GM12878 (cell line): Measurements from ENCODE around the gene PINK1. TPM values are rescaled to one million over a fixed set of nuclear protein-coding genes. Genes with fewer than 3 reads are reported as not detected.

ENCODE experiments used
- ATAC-seq: fragments of 200-7000 bp; cut with Tn5 transposase; 3 replicates; pipeline ENCODE4 v1.9.1; 2020; ENCODE audit warnings: mild to moderate bottlenecking, moderate library complexity
- BruUV-seq: library from RNA; stranded (reverse); fragments of 400-500 nt; replicated peaks from 2 replicates; lab custom pipeline; 2021; lab: Mats Ljungman, UMichigan
- CTCF ChIA-PET: fragments of 300-600 bp; sonication (Branson Sonifier 250); formaldehyde crosslinking; extraction: SDS; loops from one replicate; lab custom pipeline; 2021; ENCODE audit warnings: inconsistent platforms; lab: Yijun Ruan, JAX
- POLR2A ChIA-PET: fragments of 350-600 bp; formaldehyde crosslinking; extraction: SDS; loops from one replicate; lab custom pipeline; 2021; ENCODE audit warnings: inconsistent platforms; lab: Charles Lee
- RAD21 ChIA-PET: fragments of 300-600 bp; sonication (Branson Sonifier 250); formaldehyde crosslinking; loops from one replicate; lab custom pipeline; 2023; ENCODE audit warnings: antibody characterized with exemption; ENCODE audit not compliant: unreplicated experiment; lab: Charles Lee
- SMC1A ChIA-PET: fragments of 300-600 bp; sonication (Branson Sonifier 250); formaldehyde crosslinking; loops from one replicate; lab custom pipeline; 2023; ENCODE audit not compliant: unreplicated experiment, uncharacterized antibody; lab: Charles Lee
- DNase-seq: peaks from one replicate; pipeline ENCODE4 v3.0.0-alpha.2; 2011; ENCODE audit warnings: low read depth, low spot score
- FAIRE-seq: peaks from 3 replicates; lab custom pipeline; 2011; peaks lifted over from hg19 to GRCh38; lab: Jason Lieb, UNC
- H2AFZ ChIP-seq: 2 replicates; pipeline ENCODE4 v1.6.0; 2011; ENCODE audit warnings: low read depth, low read length, control low read depth; ENCODE audit not compliant: control insufficient read depth
- H3K27ac ChIP-seq: 2 replicates; pipeline ENCODE4 v1.5.1; 2011; ENCODE audit warnings: control low read depth; ENCODE audit not compliant: control insufficient read depth, insufficient read depth
- H3K27me3 ChIP-seq, 2 experiments: replicated peaks in 1 of 2; 2 replicates each; pipeline versions ENCODE4 v1.6.0 to v1.6.1; 2011; ENCODE audit warnings: low read length in 1 of 2; ENCODE audit not compliant: control insufficient read depth in 2 of 2, insufficient read depth in 2 of 2
- H3K36me3 ChIP-seq, 2 experiments: 2 replicates each; pipeline ENCODE4 v1.5.1; 2011; ENCODE audit warnings: low read length in 1 of 2; ENCODE audit not compliant: control insufficient read depth in 2 of 2, insufficient read depth in 2 of 2
- H3K4me1 ChIP-seq: 2 replicates; pipeline ENCODE4 v1.6.1; 2011; ENCODE audit warnings: mild to moderate bottlenecking, low read length, moderate library complexity, mixed read lengths; ENCODE audit not compliant: control insufficient read depth, insufficient read depth
- H3K4me2 ChIP-seq: 2 replicates; pipeline ENCODE4 v1.6.0; 2011; ENCODE audit warnings: control low read depth; ENCODE audit not compliant: control insufficient read depth, insufficient read depth
- H3K4me3 ChIP-seq: fragments of 200-600 bp; sonication (generic); 2 replicates; pipeline ENCODE4 v1.5.1; 2016
- H3K79me2 ChIP-seq: 2 replicates; pipeline ENCODE4 v1.6.0; 2011; ENCODE audit warnings: low read length; ENCODE audit not compliant: control insufficient read depth, insufficient read depth
- H3K9ac ChIP-seq: 2 replicates; pipeline ENCODE4 v1.8.0; 2011; ENCODE audit warnings: low read length, control low read depth, mixed read lengths; ENCODE audit not compliant: control insufficient read depth, insufficient read depth
- H3K9me3 ChIP-seq: replicated peaks from 3 replicates; pipeline ENCODE4 v1.5.1; 2011; ENCODE audit warnings: mild to moderate bottlenecking, low read length; ENCODE audit not compliant: control insufficient read depth, insufficient read depth
- H4K20me1 ChIP-seq: 2 replicates; pipeline ENCODE4 v1.6.0; 2011; ENCODE audit not compliant: control insufficient read depth, insufficient read depth
- BMI1 ChIP-seq: fragments of 450-650 bp; IDR thresholded peaks from 2 replicates; pipeline ENCODE4 v1.6.1; 2016; ENCODE audit warnings: mild to moderate bottlenecking, moderate library complexity, borderline replicate concordance
- CHD2 ChIP-seq: IDR thresholded peaks from 2 replicates; pipeline ENCODE4 v1.6.1; 2011; ENCODE audit warnings: low read depth, low read length, improper control_type of control experiment, borderline replicate concordance
- EED ChIP-seq: sonication (generic); IDR thresholded peaks from 2 replicates; pipeline ENCODE4 v1.6.1; 2016; ENCODE audit warnings: antibody characterized with exemption, low read depth
- GATAD2B ChIP-seq: fragments of 450-650 bp; conservative IDR thresholded peaks from 2 replicates; pipeline ENCODE4 v1.6.1; 2017; ENCODE audit warnings: low read depth, mild to moderate bottlenecking, moderate library complexity
- HDGF ChIP-seq: fragments of 450-650 bp; IDR thresholded peaks from 2 replicates; pipeline ENCODE4 v1.6.1; 2016; ENCODE audit warnings: antibody characterized with exemption
- JUNB ChIP-seq: IDR thresholded peaks from 2 replicates; pipeline ENCODE4 v1.6.1; 2016; ENCODE audit warnings: antibody characterized with exemption, mild to moderate bottlenecking
- MEF2A ChIP-seq: IDR thresholded peaks from 2 replicates; pipeline ENCODE4 v1.6.1; 2011; ENCODE audit warnings: low read depth, mild to moderate bottlenecking, low read length, moderate library complexity; ENCODE audit not compliant: insufficient read depth
- MYC ChIP-seq: IDR thresholded peaks from 2 replicates; pipeline ENCODE4 v1.6.1; 2011; ENCODE audit warnings: mild to moderate bottlenecking, low read length, moderate library complexity, inconsistent platforms; ENCODE audit not compliant: insufficient read depth, insufficient replicate concordance, insufficient read length, severe bottlenecking
- NBN ChIP-seq: fragments of 450-650 bp; IDR thresholded peaks from 2 replicates; pipeline ENCODE4 v1.6.1; 2016
- NFXL1 ChIP-seq: fragments of 450-650 bp; IDR thresholded peaks from 2 replicates; pipeline ENCODE4 v1.6.1; 2017; ENCODE audit warnings: antibody characterized with exemption, mild to moderate bottlenecking, borderline replicate concordance
- SMC3 ChIP-seq: IDR thresholded peaks from 2 replicates; pipeline ENCODE4 v1.6.1; 2011; ENCODE audit warnings: low read length, improper control_type of control experiment, borderline replicate concordance
- SREBF1 ChIP-seq: IDR thresholded peaks from 2 replicates; pipeline ENCODE4 v1.6.1; 2012; ENCODE audit warnings: mild to moderate bottlenecking, low read length
- TCF7 ChIP-seq: IDR thresholded peaks from 2 replicates; pipeline ENCODE4 v1.6.1; 2014; ENCODE audit warnings: antibody characterized with exemption, borderline replicate concordance
- ZNF24 ChIP-seq: fragments of 450-650 bp; IDR thresholded peaks from 2 replicates; pipeline ENCODE4 v1.6.1; 2017; ENCODE audit warnings: antibody characterized with exemption, mild to moderate bottlenecking
- WGBS: methylation state at CpG from one replicate; pipeline ENCODE4 v1.1.6; 2016; ENCODE audit warnings: low lambda C conversion rate; ENCODE audit not compliant: insufficient replicate concordance, insufficient coverage; ENCODE audit errors: missing lambda C conversion rate; 5-methylcytosine and 5-hydroxymethylcytosine counted together
- in situ Hi-C: fragments of 300-500 bp; cut with MboI; formaldehyde crosslinking; loops from 9 replicates; pipeline ENCODE4 v1.14.3; 2018; ENCODE audit warnings: mixed read lengths
- intact Hi-C: fragments of 100-400 bp; cut with micrococcal nuclease; formaldehyde crosslinking; loops from one replicate; pipeline ENCODE4 v1.14.2; 2022; ENCODE audit not compliant: unreplicated experiment
- polyA plus RNA-seq, 11 experiments: library from polyadenylated mRNA; depleted of rRNA in 4 of 11; unstranded in 6 of 11; stranded (reverse) in 5 of 11; fragments of >200 nt; fragmentation: Nextera tagmentation in 4 of 11; fragmentation: Illumina TruSeq in 1 of 11; extraction: Ambion mirVana in 4 of 11; extraction: Trizol in 1 of 11; gene quantifications; 1 replicate in 1 of 11; 2 replicates in 10 of 11; pipeline versions ENCODE4 v1.2.1 to v1.2.3, GENCODE V29; 2011 to 2016; ENCODE audit warnings: inconsistent platforms in 2 of 11, missing spikeins in 2 of 11, low read depth in 1 of 11
- total RNA-seq, 4 experiments: library from RNA; depleted of rRNA in 3 of 4; stranded (reverse); fragments of >200 nt in 3 of 4; fragmentation: Illumina TruSeq in 1 of 4; extraction: Trizol in 1 of 4; gene quantifications; 2 replicates each; pipeline versions ENCODE4 v1.2.1 to v1.2.3, GENCODE V29; 2013 to 2021
- TF ChIP-seq, protein P1 (sequence below): fragments of 450-650 bp; formaldehyde crosslinking; IDR thresholded peaks from 2 replicates; pipeline ENCODE4 v1.5.0; 2022; ENCODE audit warnings: mild to moderate bottlenecking, missing genetic modification characterization
- TF ChIP-seq, protein P2 (sequence below): IDR thresholded peaks from 2 replicates; pipeline ENCODE4 v1.6.1; 2012; ENCODE audit warnings: improper control_type of control experiment, low read depth, low read length; ENCODE audit not compliant: insufficient replicate concordance

Gene PINK1
- total and polyA plus RNA-seq, 10 of the 15 experiments (the other 5 are each of a cell fraction or from before 2014, with no cell fraction given) = 0.42 to 4.4 (median 1.9) TPM; not detected in 1

GRCh38 chr1:20630729-20631128 is 2.5 kb upstream of the PINK1 start:
- no peak overlapping the region for H3K27ac ChIP-seq
- WGBS = 33% methylated on average over 4 of the region's 4 CpGs
- no peak overlapping the region for H3K9ac ChIP-seq
- ChIA-PET RAD21 (no interaction called here), POLR2A (interaction anchor here (0.6 kb wide), 1 partner anchor 585 kb away, joined by 3 read pairs; no protein-coding TSS in a partner anchor), SMC1A (interaction anchor here (0.6 kb wide), 1 partner anchor 1419 kb away, joined by 3 read pairs; no protein-coding TSS in a partner anchor), CTCF (interaction anchor here (0.9 to 2.5 kb wide), 4 partner anchors 8 to 563 kb away, joined by 3 to 10 read pairs (median 4); partner anchors contain the start of gene DDOST)
- no peak for DNase-seq
- H3K4me2 ChIP-seq = no peak overlapping the region
- H3K79me2 ChIP-seq = no peaks in the 10 kb centered on the region
- no peaks in the 10 kb centered on the region; the same call in 2 of the 3 replicates for H3K9me3 ChIP-seq
- H3K27me3 ChIP-seq = no peaks in the 10 kb centered on the region
- no peaks in the 10 kb centered on the region for H3K36me3 ChIP-seq
- H3K4me3 ChIP-seq = no peak overlapping the region
- in situ Hi-C loops = no loop called here
- ATAC-seq = no peak
- intact Hi-C loops = loop anchor here (10.0 kb wide), 1 partner anchor 416 kb away; no protein-coding TSS in a partner anchor
- no TSS peak for BruUV-seq
- no peaks in the 10 kb centered on the region for H4K20me1 ChIP-seq
- no peak overlapping the region for H2AFZ ChIP-seq
- no peak for FAIRE-seq
- H3K4me1 ChIP-seq = peaks cover 8% of the 10 kb centered on the region; the same call in 1 of the 2 replicates
- TF ChIP-seq NFXL1 (no peak), BMI1 (no peak), NBN (no peak), ZNF24 (no peak), CHD2 (no peak), EED (no peak), MEF2A (no peak), TCF7 (no peak), MYC (no peak), GATAD2B (no peak), HDGF (no peak), JUNB (no peak), SMC3 (no peak), SREBF1 (no peak)
- TF ChIP-seq, protein P1, sequence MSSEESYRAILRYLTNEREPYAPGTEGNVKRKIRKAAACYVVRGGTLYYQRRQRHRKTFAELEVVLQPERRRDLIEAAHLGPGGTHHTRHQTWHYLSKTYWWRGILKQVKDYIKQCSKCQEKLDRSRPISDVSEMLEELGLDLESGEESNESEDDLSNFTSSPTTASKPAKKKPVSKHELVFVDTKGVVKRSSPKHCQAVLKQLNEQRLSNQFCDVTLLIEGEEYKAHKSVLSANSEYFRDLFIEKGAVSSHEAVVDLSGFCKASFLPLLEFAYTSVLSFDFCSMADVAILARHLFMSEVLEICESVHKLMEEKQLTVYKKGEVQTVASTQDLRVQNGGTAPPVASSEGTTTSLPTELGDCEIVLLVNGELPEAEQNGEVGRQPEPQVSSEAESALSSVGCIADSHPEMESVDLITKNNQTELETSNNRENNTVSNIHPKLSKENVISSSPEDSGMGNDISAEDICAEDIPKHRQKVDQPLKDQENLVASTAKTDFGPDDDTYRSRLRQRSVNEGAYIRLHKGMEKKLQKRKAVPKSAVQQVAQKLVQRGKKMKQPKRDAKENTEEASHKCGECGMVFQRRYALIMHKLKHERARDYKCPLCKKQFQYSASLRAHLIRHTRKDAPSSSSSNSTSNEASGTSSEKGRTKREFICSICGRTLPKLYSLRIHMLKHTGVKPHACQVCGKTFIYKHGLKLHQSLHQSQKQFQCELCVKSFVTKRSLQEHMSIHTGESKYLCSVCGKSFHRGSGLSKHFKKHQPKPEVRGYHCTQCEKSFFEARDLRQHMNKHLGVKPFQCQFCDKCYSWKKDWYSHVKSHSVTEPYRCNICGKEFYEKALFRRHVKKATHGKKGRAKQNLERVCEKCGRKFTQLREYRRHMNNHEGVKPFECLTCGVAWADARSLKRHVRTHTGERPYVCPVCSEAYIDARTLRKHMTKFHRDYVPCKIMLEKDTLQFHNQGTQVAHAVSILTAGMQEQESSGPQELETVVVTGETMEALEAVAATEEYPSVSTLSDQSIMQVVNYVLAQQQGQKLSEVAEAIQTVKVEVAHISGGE (CRISPR knock-in tag) = no peak
- TF ChIP-seq, protein P2, sequence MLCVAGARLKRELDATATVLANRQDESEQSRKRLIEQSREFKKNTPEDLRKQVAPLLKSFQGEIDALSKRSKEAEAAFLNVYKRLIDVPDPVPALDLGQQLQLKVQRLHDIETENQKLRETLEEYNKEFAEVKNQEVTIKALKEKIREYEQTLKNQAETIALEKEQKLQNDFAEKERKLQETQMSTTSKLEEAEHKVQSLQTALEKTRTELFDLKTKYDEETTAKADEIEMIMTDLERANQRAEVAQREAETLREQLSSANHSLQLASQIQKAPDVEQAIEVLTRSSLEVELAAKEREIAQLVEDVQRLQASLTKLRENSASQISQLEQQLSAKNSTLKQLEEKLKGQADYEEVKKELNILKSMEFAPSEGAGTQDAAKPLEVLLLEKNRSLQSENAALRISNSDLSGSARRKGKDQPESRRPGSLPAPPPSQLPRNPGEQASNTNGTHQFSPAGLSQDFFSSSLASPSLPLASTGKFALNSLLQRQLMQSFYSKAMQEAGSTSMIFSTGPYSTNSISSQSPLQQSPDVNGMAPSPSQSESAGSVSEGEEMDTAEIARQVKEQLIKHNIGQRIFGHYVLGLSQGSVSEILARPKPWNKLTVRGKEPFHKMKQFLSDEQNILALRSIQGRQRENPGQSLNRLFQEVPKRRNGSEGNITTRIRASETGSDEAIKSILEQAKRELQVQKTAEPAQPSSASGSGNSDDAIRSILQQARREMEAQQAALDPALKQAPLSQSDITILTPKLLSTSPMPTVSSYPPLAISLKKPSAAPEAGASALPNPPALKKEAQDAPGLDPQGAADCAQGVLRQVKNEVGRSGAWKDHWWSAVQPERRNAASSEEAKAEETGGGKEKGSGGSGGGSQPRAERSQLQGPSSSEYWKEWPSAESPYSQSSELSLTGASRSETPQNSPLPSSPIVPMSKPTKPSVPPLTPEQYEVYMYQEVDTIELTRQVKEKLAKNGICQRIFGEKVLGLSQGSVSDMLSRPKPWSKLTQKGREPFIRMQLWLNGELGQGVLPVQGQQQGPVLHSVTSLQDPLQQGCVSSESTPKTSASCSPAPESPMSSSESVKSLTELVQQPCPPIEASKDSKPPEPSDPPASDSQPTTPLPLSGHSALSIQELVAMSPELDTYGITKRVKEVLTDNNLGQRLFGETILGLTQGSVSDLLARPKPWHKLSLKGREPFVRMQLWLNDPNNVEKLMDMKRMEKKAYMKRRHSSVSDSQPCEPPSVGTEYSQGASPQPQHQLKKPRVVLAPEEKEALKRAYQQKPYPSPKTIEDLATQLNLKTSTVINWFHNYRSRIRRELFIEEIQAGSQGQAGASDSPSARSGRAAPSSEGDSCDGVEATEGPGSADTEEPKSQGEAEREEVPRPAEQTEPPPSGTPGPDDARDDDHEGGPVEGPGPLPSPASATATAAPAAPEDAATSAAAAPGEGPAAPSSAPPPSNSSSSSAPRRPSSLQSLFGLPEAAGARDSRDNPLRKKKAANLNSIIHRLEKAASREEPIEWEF = no peak
